Measurements from ENCODE around the gene HOXA6. TPM values are rescaled to one million over a fixed set of nuclear protein-coding genes. Genes with fewer than 3 reads are reported as not detected.

HOXA6 gene
- total RNA-seq, 1 experiment from 2014 or later: not detected

DNA sequence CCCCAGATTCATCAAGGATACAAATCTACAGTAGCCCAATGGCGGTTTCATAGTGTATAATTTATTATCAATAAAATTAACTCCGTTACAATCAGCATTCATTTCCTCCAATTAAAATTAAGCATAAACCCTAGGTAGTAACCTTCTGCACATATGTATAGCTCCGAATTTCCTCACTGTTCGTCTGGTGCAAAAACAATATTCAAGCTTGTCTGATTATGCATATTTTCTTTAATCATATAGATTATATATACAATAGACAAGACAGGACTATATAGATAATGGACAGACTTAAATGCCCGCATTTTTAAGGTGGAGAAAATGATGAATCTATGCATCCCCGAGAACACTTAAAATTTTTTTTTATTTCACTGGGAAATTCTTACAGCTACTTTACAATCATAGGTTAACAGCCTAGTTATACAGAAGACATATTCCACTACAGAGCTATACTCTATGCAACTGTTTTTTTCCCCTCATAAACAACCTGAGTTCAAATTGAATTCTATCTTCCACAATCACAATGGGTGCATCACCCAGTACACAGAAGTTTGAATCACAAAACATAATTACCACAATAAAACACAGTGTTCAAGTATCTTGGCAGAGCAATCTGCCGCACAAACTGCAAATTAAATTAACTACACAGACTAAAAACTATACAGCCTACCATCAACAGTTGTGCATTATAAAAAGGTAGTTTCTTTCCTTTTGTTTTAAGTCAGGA is 15.2 kb upstream of the HOXA6 start:
- Mint-ChIP-seq H3K27ac (no peak overlapping the region), H3K36me3 (no peaks in the 10 kb centered on the region), H3K9me3 (no peaks in the 10 kb centered on the region), H3K4me1 (peaks cover 11% of the 10 kb centered on the region), H3K27me3 (ENCODE audit: low read depth) (peaks cover 100% of the 10 kb centered on the region), H3K4me3 (no peak overlapping the region)
- ChIA-PET CTCF (interaction anchor here (1.6 to 3.1 kb wide), 6 partner anchors 11 to 480 kb away, joined by 5 to 74 read pairs (median 28); partner anchors contain the start of genes HOXA3 and HOXA6), POLR2A (no interaction called here)
- ATAC-seq (no peak), DNase-seq (ENCODE audit: low spot score) (no peak)
- TF ChIP-seq CREB1 (CRISPR knock-in tag; IDR thresholded peaks at IDR 0.05) (no peak), NR3C1 (CRISPR knock-in tag; conservative IDR thresholded peaks at IDR 0.05; ENCODE audit: low read depth) (no peak), FOXK1 (CRISPR knock-in tag; IDR thresholded peaks at IDR 0.05) (no peak), ZNF416 (CRISPR knock-in tag; IDR thresholded peaks at IDR 0.05) (no peak), TEAD1 (CRISPR knock-in tag; IDR thresholded peaks at IDR 0.05) (no peak), ZNF671 (CRISPR knock-in tag; IDR thresholded peaks at IDR 0.05) (no peak)
- TF ChIP-seq, protein P1, sequence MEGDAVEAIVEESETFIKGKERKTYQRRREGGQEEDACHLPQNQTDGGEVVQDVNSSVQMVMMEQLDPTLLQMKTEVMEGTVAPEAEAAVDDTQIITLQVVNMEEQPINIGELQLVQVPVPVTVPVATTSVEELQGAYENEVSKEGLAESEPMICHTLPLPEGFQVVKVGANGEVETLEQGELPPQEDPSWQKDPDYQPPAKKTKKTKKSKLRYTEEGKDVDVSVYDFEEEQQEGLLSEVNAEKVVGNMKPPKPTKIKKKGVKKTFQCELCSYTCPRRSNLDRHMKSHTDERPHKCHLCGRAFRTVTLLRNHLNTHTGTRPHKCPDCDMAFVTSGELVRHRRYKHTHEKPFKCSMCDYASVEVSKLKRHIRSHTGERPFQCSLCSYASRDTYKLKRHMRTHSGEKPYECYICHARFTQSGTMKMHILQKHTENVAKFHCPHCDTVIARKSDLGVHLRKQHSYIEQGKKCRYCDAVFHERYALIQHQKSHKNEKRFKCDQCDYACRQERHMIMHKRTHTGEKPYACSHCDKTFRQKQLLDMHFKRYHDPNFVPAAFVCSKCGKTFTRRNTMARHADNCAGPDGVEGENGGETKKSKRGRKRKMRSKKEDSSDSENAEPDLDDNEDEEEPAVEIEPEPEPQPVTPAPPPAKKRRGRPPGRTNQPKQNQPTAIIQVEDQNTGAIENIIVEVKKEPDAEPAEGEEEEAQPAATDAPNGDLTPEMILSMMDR (IDR thresholded peaks at IDR 0.05): no peak
- TF ChIP-seq, protein P2, sequence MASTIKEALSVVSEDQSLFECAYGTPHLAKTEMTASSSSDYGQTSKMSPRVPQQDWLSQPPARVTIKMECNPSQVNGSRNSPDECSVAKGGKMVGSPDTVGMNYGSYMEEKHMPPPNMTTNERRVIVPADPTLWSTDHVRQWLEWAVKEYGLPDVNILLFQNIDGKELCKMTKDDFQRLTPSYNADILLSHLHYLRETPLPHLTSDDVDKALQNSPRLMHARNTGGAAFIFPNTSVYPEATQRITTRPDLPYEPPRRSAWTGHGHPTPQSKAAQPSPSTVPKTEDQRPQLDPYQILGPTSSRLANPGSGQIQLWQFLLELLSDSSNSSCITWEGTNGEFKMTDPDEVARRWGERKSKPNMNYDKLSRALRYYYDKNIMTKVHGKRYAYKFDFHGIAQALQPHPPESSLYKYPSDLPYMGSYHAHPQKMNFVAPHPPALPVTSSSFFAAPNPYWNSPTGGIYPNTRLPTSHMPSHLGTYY (CRISPR knock-in tag; IDR thresholded peaks at IDR 0.05): no peak
- TF ChIP-seq, protein P3, sequence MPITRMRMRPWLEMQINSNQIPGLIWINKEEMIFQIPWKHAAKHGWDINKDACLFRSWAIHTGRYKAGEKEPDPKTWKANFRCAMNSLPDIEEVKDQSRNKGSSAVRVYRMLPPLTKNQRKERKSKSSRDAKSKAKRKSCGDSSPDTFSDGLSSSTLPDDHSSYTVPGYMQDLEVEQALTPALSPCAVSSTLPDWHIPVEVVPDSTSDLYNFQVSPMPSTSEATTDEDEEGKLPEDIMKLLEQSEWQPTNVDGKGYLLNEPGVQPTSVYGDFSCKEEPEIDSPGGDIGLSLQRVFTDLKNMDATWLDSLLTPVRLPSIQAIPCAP (CRISPR knock-in tag; IDR thresholded peaks at IDR 0.05): no peak

DNA sequence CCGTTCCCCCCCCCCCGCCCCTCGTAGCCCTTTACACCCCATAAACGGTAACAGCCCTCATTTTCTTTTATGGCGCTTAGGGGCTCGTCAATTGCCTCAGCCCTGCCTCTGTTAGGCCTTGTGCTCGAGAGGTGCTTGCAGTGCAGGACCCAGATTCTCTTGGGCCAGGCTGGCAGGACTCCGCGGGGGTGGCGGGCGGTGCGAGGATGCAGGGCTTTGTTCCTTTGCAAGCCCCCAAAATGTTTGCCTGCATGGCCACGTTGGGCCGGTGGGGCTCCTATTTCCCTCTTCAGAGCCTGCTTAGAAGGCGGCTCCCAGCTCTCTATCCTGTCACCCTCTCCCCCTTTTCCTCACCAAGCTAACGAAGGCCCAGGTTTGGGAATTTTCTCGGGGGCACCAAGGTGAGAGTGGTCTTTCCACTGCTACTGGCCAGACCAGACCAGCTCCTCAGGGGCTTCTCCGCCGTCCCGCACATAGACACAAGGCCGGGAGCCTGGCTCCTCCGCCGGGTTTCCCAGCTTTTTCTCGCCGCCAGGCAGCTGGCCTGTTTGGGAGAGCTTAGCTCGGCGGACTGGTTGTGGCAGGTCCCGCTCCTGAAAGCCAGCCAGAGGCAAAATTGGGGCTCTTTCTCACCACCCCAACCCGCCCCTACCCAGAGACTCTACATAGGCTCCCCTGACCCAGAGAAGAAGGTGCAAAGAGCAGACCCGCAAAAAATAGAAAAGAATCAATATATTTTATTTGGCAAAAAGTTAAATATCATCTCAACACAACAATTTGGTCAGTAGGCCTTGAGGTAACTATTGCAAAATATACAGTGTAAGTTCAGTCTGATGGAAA is 14.4 kb upstream of the HOXA6 start:
- peaks cover 100% of the 10 kb centered on the region for H3K27me3 Mint-ChIP-seq (ENCODE audit: low read depth)
- H3K4me3 Mint-ChIP-seq: no peak overlapping the region
- ChIA-PET POLR2A (no interaction called here), CTCF (interaction anchor here (0.9 to 3.1 kb wide), 23 partner anchors 8 to 797 kb away, joined by 3 to 74 read pairs (median 5); partner anchors contain the start of genes HOXA3, HOXA4, HOXA5 and HOXA6)
- TF ChIP-seq, protein P4, sequence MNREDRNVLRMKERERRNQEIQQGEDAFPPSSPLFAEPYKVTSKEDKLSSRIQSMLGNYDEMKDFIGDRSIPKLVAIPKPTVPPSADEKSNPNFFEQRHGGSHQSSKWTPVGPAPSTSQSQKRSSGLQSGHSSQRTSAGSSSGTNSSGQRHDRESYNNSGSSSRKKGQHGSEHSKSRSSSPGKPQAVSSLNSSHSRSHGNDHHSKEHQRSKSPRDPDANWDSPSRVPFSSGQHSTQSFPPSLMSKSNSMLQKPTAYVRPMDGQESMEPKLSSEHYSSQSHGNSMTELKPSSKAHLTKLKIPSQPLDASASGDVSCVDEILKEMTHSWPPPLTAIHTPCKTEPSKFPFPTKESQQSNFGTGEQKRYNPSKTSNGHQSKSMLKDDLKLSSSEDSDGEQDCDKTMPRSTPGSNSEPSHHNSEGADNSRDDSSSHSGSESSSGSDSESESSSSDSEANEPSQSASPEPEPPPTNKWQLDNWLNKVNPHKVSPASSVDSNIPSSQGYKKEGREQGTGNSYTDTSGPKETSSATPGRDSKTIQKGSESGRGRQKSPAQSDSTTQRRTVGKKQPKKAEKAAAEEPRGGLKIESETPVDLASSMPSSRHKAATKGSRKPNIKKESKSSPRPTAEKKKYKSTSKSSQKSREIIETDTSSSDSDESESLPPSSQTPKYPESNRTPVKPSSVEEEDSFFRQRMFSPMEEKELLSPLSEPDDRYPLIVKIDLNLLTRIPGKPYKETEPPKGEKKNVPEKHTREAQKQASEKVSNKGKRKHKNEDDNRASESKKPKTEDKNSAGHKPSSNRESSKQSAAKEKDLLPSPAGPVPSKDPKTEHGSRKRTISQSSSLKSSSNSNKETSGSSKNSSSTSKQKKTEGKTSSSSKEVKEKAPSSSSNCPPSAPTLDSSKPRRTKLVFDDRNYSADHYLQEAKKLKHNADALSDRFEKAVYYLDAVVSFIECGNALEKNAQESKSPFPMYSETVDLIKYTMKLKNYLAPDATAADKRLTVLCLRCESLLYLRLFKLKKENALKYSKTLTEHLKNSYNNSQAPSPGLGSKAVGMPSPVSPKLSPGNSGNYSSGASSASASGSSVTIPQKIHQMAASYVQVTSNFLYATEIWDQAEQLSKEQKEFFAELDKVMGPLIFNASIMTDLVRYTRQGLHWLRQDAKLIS (CRISPR knock-in tag; IDR thresholded peaks at IDR 0.05; ENCODE audit: borderline replicate concordance): no peak
- no peak for TF ChIP-seq RORB (CRISPR knock-in tag; IDR thresholded peaks at IDR 0.05)
- no peak for TF ChIP-seq ZNF396 (CRISPR knock-in tag; IDR thresholded peaks at IDR 0.05; ENCODE audit: borderline replicate concordance)
- TF ChIP-seq, protein P3 (CRISPR knock-in tag; IDR thresholded peaks at IDR 0.05): no peak
- TF ChIP-seq, protein P5, sequence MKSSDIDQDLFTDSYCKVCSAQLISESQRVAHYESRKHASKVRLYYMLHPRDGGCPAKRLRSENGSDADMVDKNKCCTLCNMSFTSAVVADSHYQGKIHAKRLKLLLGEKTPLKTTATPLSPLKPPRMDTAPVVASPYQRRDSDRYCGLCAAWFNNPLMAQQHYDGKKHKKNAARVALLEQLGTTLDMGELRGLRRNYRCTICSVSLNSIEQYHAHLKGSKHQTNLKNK (CRISPR knock-in tag; IDR thresholded peaks at IDR 0.05): no peak
- TF ChIP-seq ETV6 (CRISPR knock-in tag; IDR thresholded peaks at IDR 0.05): no peak
- no peak for TF ChIP-seq JAZF1 (CRISPR knock-in tag; IDR thresholded peaks at IDR 0.05)
- TF ChIP-seq, protein P6, sequence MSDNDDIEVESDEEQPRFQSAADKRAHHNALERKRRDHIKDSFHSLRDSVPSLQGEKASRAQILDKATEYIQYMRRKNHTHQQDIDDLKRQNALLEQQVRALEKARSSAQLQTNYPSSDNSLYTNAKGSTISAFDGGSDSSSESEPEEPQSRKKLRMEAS (CRISPR knock-in tag; IDR thresholded peaks at IDR 0.05): no peak
- H3K36me3 Mint-ChIP-seq: no peaks in the 10 kb centered on the region
- DNase-seq (ENCODE audit: low spot score): peak; percentile 38
- H3K27ac Mint-ChIP-seq: no peak overlapping the region
- no peaks in the 10 kb centered on the region for H3K9me3 Mint-ChIP-seq
- H3K4me1 Mint-ChIP-seq: peaks cover 8% of the 10 kb centered on the region
- ATAC-seq: no peak
